Inferior parietal cortex (tissue), 1 donor: ENCODE data around the gene SLC6A18.

ENCODE experiments used
- DNase-seq: peaks from one replicate; pipeline ENCODE4 v3.0.0-alpha.2; 2016; ENCODE audit errors: extremely low spot score

SLC6A18 gene

GRCh38 chr5:1186351-1187233, 38.6 kb upstream of the SLC6A18 start:
- no peak for DNase-seq

GRCh38 chr5:1187234-1187949, 37.8 kb upstream of the SLC6A18 start:
- DNase-seq = no peak

DNA sequence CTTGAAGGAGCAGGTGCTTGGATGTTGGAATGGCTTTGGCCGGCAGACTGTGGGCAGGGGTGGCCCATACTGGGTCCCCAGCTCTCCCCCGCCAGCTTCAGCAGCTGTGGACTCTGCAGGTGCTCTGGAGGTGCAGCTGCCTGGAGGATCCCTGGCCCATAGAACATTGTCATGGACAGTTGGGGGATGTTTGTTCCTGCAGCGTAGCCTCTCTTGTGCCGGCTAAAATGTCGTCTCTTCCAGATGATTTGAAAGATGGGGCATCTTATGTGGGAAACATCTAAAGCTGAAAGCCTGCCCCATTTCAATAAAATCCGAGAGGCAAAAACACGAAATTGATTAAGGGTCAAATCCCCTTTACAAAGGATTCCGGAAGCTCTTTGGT, 37.2 kb upstream of the SLC6A18 start:
- DNase-seq = no peak

DNA sequence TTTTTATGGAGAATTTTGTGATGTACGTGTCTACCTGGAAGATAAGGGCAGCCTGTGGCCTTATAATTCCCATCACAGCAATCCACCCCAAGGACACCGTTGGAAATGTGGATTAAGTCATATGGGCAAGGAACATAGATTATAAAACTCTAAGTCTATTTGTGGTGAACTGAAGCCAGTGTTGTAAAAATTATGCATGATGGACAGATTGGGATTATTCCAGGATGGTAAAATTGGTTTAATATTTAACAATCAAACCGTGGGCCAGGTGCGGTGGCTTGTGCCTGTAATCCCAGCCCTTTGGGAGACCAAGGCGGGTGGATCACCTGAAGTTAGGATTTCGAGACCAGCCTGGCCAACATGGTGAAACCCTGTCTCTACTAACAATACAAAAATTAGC, 36.7 kb upstream of the SLC6A18 start:
- DNase-seq = no peak

DNA sequence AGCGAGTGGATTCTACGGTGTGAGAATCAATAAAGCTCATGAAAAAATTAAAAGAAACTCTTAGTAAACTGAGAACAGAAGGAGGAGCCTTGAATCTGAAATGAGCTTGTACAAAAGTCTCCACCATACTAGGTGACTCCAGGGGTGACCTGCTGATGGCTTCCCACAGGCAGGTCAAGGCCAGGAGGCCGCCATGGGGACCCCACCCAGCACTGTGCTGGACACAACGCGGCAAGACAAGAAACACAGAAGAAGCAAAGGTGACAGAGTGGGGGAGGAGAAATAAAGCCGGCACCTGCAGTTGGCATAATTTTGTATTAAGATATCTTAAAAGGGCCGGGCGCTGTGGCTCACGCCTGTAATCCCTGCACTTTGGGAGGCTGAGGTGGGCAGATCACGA, 35.9 kb upstream of the SLC6A18 start:
- no peak for DNase-seq

DNA sequence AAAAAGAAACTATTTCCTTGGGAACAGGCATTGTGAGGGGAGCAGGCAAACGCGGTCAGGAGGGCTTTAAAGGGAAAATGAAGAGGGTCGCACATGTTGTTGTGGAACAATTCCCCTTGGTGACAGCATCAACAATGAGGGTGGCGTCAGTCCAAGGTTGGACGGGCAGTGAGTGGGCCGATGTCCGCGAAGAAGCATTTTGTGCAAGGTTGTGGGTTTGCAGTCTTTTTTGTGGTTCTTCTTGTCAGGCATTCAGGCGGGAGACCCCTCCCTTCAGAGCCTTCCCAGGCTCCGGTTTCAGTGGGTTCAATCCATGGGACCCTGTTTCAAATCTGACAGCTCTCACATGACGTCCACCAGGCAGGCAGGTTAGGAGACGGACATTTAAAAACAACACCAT, 34.9 kb upstream of the SLC6A18 start:
- no peak for DNase-seq

GRCh38 chr5:1190837-1191239, 34.3 kb upstream of the SLC6A18 start:
- DNase-seq = no peak

DNA sequence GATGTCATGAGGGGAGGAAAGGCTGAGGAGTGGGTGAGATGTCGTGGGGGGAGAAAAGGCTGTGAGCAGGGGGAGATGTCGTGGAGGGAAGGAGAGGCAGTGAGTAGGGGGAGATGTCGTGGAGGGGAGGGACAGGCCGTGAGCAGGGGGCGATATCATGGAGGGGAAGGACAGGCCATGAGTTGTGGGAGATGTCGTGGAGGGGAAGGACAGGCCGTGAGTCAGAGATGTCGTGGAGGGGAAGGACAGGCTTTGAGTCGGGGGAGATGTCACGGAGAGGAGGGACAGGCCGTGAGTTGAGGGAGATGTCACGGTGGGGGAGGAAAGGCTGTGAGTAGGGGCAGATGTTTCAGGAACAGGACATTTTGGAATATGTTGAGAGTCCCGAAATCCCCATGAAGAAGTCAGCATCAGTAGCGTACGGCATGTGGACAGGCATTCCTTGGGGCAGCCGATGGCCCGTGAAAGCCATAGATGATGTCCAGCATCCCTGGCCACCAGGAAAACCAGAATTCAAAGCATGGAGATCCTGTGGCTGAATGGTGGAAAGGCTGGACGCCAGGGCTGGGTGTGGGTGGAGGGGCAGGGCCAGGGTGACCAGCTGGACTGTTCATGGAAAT, 32.1 kb upstream of the SLC6A18 start:
- no peak for DNase-seq

GRCh38 chr5:1193591-1193985, 31.6 kb upstream of the SLC6A18 start:
- no peak for DNase-seq

- DNase-seq = no peak
These were observed 30.8 kb upstream of the SLC6A18 start for GRCh38 chr5:1194378-1194777.

DNA sequence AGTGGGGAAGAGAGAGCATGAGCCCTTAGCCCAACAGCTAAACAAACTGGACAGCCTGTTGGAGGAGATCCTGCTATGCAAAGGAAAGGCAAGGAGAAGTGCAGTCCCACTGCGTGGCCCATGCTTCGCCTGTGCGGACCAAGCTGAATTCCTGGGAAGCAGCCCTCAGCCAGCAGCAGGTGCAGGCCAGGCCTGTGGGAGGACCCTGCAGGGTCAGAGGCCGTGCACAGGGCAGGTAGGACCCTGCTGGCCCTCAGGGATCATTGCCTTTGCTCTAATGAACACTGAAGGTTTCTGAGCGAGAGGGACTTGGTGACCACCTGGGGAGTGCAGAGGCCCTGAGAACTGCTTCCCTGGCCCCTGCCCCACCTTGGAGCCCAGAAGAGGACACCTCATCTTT, 29.7 kb upstream of the SLC6A18 start:
- DNase-seq = no peak

- DNase-seq = no peak
These were observed 29.3 kb upstream of the SLC6A18 start for GRCh38 chr5:1195916-1196315.

DNA sequence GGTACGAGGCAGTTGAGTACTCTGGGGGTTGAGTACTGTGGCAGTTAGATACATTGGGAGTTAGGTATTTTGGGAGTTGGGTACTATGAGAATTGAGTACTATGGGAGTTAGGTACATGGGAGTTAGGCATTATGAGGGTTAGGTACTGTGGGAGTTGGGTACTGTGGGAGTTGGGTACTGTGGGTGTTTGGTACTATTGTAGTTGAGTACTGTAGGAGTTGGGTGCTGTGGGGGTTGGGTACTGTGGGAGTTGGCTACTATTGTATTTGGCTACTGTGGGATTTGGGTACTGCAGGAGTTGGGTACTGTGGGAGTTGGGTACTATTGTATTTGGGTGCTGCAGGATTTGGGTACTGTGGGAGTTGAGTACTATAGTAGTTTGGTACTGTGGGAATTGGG, 28.6 kb upstream of the SLC6A18 start:
- DNase-seq = no peak

GRCh38 chr5:1197876-1198666, 27.1 kb upstream of the SLC6A18 start:
- no peak for DNase-seq

DNA sequence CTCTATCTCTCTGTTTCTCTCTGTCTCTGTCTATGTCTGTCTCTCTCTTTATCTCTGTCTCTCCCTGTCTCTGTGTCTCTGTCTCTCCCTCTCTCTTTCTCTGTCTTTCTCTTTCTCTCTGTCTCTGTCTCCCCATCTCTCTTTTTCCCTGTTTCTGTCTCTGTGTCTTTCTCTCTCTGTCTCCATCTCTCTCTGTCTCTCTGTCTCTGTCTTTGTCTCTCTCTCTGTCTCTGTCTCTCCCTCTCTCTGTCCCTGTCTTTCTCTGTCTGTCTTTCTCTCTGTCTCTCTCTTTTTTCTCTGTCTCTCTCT, 25.9 kb upstream of the SLC6A18 start:
- DNase-seq = no peak

DNA sequence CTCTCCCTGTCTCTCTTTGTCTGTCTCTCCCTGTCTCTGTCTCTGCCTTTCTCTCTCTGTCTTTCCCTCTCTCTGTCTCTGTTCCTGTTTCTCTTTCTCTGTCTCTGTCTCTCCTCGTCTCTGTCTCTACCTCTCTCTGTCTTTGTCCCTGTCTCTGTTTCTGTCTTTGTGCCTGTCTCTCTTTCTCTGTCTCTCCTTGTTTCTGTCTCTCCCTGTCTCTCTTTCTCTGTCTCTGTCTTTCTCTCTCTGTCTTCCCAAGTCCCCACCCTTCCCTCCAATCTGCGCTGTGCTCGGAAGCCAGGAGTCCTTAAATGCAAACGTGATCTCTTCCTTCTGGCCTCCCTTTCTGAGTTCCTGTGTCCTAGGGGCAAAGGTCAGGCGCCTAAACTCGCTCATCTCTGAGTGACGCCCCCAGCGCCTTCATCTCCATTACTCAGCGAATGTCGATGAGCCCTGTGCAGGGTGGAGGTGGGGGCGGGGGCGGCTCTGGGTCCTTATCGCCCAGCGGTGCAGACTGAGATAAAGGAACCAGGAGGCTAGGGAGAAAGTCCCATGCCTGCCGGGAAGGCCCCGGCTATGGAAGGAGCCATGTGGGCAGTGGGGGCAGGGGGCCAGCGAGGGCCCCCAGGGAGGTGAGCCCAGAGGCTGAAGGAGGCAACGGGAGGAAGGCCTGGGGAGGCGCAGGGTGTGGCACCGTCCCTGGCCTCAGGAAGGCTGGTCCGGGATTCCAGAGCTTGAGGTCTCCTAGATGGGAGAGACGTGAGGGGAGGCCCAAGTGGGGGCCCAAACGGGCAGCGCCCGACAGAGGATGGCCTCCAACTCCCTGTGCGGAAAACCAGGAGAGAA, 25.3 kb upstream of the SLC6A18 start:
- DNase-seq = no peak

DNA sequence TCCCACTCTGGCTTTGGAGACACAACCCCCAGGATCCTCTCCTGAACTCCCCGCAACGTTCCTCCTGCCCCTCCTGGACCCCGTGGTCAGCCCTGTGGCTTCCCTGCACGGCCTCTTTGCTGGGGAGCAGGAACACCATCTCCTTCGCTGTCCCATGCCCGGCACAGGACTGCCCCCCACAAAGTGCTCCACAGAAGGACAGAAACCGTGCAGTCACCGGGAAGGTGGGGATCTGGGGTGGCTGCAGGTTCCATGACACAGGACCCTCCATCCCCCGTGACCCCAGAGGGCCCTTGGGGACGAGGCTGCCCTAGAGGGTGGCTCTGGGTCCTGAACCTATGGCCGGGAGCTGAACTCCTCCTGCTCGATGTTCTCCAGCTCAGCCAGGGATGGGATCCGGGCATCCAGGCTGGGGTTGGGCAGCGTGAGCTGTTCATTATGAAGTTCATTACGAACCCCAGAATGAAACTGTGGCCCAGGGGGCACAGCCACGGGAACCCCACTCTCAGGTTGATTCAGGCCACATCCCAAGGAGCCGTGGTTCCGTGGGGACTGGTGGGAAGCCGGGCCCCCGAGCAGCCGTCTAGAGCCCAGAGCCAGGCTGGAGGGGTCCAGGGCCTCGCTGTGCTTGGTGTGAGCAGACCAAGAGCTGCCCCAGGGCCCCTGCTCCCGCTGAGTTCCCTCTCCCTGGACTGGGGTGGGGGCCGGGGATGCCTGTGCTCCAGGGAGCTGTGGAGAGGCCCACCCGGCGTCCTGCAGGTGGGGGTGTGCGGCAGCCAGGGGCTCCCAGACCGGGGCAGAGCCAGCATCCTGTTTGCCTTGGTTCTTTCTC, 24.5 kb upstream of the SLC6A18 start:
- no peak for DNase-seq

GRCh38 chr5:1201327-1202025, 23.7 kb upstream of the SLC6A18 start, which contains the start of gene SLC6A19:
SLC6A19 (plus strand) TSS chr5:1201595; CDS start chr5:1201651, 56 bp downstream.
- DNase-seq = no peak

- DNase-seq = no peak
These were observed 23.0 kb upstream of the SLC6A18 start for GRCh38 chr5:1202026-1202797.
